T-helper 1 cell treated with Interleukin-12 subunit alpha and Interleukin-12 subunit beta and Interleukin-4 antibody, amounts not matched to agents 30 μg/mL and 1 μg/mL, for 36 hours (primary cell): ENCODE data around the gene C4orf50.

ENCODE experiments used
- H3K27ac Mint-ChIP-seq: one replicate; pipeline ENCODE4 v1.8.0; 2021; ENCODE audit warnings: mild to moderate bottlenecking, mixed read lengths
- H3K27me3 Mint-ChIP-seq: one replicate; pipeline ENCODE4 v1.8.0; 2021; ENCODE audit warnings: low read depth, mixed read lengths
- H3K36me3 Mint-ChIP-seq: one replicate; pipeline ENCODE4 v1.8.0; 2021; ENCODE audit warnings: low read depth, mixed read lengths
- H3K4me1 Mint-ChIP-seq: one replicate; pipeline ENCODE4 v1.8.0; 2021; ENCODE audit warnings: low read depth, mixed read lengths
- H3K4me3 Mint-ChIP-seq: one replicate; pipeline ENCODE4 v1.8.0; 2021; ENCODE audit warnings: mild to moderate bottlenecking, moderate library complexity, mixed read lengths
- H3K9me3 Mint-ChIP-seq: one replicate; pipeline ENCODE4 v1.8.0; 2021; ENCODE audit warnings: mixed read lengths

The C4orf50 gene

DNA sequence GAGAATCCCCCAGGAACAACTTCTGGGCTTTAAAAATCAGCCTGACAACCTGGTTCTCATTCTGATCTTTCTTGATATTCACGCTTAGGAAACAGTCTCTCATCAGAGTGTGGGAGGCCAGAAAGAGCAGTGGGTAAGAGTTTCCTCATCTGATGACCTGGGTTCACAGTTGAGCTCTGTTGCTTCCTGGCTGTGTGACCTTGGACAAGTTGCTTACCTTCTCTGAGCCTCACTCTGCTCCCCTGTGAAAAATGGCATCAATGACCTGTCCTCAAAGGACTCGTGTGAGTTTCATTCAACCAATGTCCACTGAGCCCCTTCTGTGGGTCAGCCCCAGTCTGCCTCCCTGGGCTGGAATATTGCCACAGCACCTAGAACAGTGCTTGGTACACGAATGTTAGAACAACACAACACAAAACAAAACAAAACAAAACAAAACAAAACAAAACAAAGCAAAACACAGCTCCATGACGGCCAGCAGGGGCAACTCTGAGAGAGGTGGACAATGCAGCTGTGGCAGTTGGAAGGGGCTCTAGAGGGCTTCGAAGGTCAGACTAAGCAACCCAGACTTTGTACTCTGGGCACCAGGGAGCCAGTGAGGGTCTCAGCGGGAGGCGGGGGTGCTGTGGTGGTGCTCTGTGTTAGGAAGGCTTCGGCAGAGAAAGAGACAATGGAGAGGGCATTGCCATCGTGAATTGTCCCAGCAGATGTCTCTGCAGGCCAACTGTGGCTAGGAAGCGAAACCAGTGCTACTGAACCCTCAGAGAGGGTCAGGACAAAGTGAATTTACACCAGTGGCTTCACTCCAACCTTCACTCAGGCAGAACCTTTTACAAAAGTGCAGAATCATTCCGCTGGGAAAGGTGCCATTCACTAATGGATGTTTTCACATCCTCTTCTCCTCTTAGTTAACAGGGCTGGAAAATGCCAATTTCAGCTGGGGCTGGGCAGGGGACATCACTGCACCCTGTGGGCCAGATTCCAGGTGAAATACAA lies 14.3 kb upstream of the C4orf50 start:
- Mint-ChIP-seq H3K4me3 (no peak overlapping the region), H3K27me3 (no peaks in the 10 kb centered on the region), H3K27ac (no peak overlapping the region), H3K4me1 (no peaks in the 10 kb centered on the region), H3K9me3 (no peaks in the 10 kb centered on the region), H3K36me3 (peaks cover 2% of the 10 kb centered on the region)

DNA sequence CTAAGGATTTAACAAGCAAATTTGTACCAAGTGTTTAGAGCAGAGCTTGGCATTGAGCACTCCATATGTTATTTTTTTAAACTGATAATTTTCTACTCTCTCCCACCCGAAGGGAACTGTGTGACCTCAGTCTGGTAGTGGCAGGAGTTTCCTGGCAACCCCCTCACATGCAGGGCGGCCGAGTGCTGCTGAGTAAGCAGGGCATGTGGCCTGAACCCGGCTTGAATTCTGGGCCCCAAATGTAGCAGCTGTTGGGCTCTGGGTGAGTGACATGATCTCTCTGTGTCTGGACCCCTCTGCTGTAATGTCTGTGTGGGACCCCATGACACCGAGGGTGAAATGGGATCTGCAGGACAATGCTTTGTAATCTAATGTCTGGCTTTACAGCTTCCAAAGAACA lies 13.6 kb upstream of the C4orf50 start:
- Mint-ChIP-seq H3K27me3 (no peaks in the 10 kb centered on the region), H3K36me3 (peaks cover 2% of the 10 kb centered on the region), H3K4me3 (no peak overlapping the region), H3K4me1 (no peaks in the 10 kb centered on the region), H3K27ac (no peak overlapping the region), H3K9me3 (no peaks in the 10 kb centered on the region)

DNA sequence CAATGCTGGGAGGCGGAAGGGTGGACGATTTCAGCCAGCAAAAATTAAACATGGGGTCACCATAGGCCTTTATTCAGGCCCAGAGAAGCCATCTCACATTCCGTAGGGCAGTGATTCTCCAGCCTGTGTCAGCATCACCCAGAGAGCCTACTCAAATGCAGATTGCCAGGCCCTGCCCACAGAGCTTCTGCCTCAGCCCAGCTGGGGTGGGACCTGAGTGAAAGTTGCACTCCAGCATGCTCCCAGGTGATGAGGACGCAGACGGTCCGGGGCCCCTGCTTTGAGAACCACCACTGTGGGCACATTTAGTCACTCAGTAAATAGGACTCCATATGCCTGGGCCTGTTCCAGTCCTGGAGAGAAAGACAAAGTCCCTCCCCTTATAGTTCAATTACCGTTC lies 12.4 kb upstream of the C4orf50 start:
- no peaks in the 10 kb centered on the region for H3K27me3 Mint-ChIP-seq
- H3K9me3 Mint-ChIP-seq, result no peaks in the 10 kb centered on the region
- peaks cover 2% of the 10 kb centered on the region for H3K36me3 Mint-ChIP-seq
- H3K4me3 Mint-ChIP-seq, result no peak overlapping the region
- H3K27ac Mint-ChIP-seq, result no peak overlapping the region
- H3K4me1 Mint-ChIP-seq, result no peaks in the 10 kb centered on the region

DNA sequence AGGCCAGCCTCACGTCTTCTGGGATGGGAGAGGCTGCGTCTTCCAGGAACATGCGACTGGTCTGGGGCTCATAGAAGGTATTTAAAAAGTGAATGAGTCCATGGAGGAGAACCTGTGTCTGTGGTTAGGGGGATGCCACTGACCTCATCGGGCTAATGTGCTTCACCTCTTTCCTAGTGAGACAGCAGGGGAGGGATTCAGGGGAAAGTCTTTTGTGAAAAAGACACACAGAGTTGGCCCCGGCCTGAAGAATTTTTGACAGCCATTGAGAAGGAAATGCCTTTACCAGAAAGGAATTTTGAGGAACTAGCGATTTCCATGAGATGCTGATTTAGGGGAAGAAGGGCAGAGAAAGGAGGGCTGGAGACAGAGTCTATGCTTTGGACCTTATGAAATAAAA lies 11.0 kb upstream of the C4orf50 start:
- no peaks in the 10 kb centered on the region for H3K9me3 Mint-ChIP-seq
- H3K27ac Mint-ChIP-seq, result no peak overlapping the region
- no peaks in the 10 kb centered on the region for H3K4me1 Mint-ChIP-seq
- H3K36me3 Mint-ChIP-seq, result no peaks in the 10 kb centered on the region
- no peaks in the 10 kb centered on the region for H3K27me3 Mint-ChIP-seq
- no peak overlapping the region for H3K4me3 Mint-ChIP-seq

DNA sequence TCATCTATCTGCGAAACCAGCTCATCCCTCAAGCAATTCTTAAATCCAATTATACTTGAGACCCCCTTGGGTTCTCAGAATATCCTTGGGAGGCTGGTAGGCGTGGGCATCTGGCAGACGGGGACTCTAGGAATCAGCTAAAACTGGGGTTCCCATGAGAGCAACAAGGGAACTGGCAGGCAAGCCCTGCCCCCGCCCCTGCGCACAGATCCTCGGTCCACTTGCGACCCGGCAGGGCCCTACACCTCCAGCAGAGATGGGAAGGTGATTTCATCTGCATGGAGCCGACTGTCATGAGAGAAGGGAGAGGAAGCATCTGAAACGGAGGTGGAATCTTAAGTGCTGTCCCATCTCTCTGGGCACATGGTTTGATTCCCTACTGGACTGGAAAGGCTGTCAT lies 9.9 kb upstream of the C4orf50 start:
- Mint-ChIP-seq H3K9me3 (no peaks in the 10 kb centered on the region), H3K27ac (no peak overlapping the region), H3K4me1 (no peaks in the 10 kb centered on the region), H3K4me3 (no peak overlapping the region), H3K27me3 (no peaks in the 10 kb centered on the region), H3K36me3 (no peaks in the 10 kb centered on the region)

DNA sequence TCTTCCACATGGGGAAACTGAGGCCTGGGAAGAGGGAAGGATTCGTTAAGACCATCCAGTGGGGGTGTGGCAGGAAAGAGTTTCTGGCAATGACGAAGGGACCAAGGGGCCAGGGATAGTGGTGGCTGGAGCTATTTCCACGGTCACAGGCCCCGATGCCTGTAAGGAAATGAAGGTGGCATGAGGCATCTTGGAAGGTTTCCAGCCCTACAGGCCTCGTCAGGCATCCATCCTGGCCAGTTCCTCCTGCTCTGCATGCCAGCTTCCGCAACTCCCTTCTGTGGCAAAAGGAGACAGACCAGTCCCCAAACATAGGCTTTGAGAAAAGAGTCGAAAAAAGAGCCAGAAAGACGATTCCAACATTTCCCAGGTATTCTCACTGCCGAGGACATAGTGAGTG lies 9.2 kb upstream of the C4orf50 start:
- no peaks in the 10 kb centered on the region for H3K27me3 Mint-ChIP-seq
- no peaks in the 10 kb centered on the region for H3K36me3 Mint-ChIP-seq
- no peaks in the 10 kb centered on the region for H3K9me3 Mint-ChIP-seq

DNA sequence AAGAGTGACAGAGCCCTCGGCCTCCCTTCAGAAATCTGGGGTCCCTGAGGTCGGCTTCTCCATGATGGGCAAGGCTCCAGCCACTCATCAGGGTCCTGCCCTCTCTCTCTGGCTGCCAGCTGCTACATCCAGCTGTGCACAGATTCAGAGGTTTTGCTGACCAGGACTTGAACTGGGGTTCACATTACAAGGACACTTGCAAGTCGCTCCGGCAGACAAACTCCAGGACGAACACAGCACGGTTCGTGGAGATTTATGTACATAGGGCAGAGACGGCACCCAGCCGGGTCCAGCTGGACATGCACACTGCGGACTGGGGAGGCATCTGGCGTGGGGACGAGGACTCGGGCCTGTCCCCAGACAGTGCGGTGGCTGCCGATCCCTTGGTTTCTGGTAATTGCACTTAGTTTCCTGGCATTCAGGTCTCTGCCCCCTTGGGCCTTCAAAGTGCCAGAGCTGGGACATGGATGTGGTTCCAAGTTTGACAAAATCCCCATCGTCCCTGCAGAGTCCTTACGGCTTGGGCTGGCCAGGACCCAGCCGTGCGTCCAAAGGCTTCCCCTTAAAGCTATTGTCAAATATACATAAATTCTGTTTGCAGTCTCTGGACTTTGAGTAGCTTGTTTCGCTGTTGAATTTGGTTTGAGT lies 6.2 kb upstream of the C4orf50 start:
- Mint-ChIP-seq H3K9me3 (no peaks in the 10 kb centered on the region), H3K27ac (no peak overlapping the region), H3K36me3 (no peaks in the 10 kb centered on the region), H3K4me3 (no peak overlapping the region), H3K4me1 (peaks cover 3% of the 10 kb centered on the region), H3K27me3 (no peaks in the 10 kb centered on the region)

More for the DNA sequence above, 9.2 kb upstream of the C4orf50 start:
- no peaks in the 10 kb centered on the region for H3K4me1 Mint-ChIP-seq
- no peak overlapping the region for H3K4me3 Mint-ChIP-seq
- H3K27ac Mint-ChIP-seq, result no peak overlapping the region

DNA sequence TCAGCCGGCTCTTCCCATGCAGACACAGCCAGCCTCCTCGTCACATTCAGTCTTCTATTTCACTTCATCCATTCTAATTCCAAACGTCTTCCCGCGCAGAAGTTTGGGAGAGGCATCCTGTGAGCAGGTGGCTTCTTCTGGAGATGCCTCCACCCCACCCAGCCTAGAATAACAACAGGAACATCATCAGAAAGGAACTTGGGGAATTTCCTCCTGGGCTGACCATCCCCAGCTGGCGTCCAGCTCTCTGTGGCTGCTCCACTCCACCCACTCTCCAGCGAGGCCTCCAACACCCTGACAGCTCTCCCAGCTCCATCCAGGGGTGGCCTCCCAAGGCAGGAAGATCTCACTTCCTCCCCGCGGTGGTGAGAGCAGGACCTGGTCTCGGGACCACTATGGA lies 5.5 kb upstream of the C4orf50 start:
- Mint-ChIP-seq H3K36me3 (no peaks in the 10 kb centered on the region), H3K4me3 (no peak overlapping the region), H3K4me1 (peaks cover 3% of the 10 kb centered on the region), H3K27me3 (no peaks in the 10 kb centered on the region), H3K9me3 (no peaks in the 10 kb centered on the region), H3K27ac (no peak overlapping the region)

DNA sequence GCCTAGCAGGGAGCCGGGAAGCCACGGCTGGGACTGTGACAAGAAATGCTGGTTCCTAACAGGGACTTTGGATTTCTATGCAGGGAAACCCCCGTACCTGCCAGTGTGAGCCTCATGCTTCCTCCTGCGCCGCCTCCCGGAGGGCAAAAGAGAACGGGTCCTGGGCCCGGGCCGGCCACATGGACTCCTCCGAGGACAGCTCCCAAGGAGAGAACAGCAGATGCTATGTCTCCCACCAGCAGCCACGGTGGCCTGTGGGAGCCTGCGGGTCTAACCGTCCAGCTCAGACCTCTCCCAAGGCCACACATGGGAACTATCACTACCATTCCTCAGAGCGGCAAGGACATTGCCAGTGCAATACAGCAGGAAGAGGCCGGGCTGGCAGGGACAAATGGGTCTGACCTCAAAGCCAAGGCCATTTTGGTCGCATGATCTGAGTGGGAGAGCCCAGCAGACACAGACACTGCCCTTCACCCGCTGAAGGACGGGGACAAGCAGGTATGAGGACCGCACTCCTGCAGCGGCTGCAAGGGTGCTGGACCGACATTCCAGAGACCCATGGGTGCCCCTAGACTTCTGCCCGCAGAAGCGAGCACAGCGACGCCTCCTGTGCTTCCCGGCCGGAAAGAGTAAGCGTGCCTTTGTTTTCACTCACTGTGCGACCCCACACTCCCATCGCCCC lies 4.5 kb upstream of the C4orf50 start:
- Mint-ChIP-seq H3K9me3 (no peaks in the 10 kb centered on the region), H3K36me3 (no peaks in the 10 kb centered on the region), H3K27me3 (no peaks in the 10 kb centered on the region), H3K4me1 (peaks cover 3% of the 10 kb centered on the region), H3K27ac (no peak overlapping the region), H3K4me3 (no peak overlapping the region)

DNA sequence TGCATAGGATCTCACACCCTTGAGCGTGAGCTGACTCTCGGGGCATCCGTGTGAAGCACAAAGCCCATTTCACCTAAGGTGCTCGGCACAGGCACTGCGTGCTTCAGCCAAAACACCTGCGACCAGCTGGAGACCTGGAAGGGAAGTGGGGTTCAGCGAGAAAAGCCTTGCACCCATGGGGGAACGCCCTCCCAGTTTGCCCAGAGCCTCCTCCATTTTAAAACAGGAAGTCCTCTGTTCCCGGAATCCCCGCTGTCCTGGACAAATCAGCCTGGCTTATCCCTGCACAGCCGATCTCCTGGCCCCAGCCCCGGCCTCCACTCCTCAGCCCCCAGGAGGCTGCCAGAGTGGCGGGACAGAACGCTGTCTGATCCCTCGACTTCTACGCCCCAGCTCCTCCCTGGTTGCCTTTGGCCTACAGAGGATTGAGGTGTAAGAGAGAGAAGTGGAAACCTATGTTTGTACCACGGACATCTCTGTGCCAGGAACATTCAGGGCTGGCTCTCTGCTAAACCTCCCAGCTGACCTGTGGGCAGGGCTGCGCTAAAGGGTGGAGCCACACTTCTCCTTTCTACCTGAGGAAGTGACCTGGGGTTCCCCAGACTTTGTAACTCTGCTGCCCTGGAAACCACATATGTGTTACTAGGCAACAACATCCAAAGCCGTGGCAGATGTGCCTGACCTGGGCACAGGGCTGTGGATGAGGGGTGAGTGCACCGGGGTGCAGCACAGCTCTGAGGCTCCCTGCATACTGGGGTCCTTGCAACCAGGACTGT lies 3.8 kb upstream of the C4orf50 start:
- H3K36me3 Mint-ChIP-seq, result no peaks in the 10 kb centered on the region
- no peak overlapping the region for H3K4me3 Mint-ChIP-seq

DNA sequence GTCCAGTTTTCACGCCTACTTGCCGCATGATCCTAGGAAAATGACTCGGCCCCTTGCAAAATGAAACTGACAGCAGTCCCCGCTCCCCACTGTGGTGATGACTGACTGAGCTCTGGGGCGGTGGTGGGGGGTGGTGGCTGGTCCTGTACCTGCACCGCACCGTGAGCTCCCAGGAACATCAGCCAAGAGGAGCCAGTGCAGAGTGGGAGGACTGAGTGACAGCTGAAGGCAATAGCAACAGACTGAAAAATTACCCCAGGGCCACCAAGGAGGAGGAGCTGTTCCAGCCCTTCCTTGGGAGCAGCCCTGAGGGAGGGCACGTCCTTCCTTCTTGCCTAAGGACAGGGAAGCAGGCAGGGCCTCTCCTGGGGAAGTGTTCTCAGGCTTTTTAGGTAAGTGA lies 2.4 kb upstream of the C4orf50 start:
- Mint-ChIP-seq H3K4me1 (peaks cover 3% of the 10 kb centered on the region), H3K4me3 (no peak overlapping the region), H3K9me3 (no peaks in the 10 kb centered on the region), H3K27me3 (no peaks in the 10 kb centered on the region), H3K27ac (peak overlapping the region; percentile 49), H3K36me3 (no peaks in the 10 kb centered on the region)

More for the DNA sequence above, 3.8 kb upstream of the C4orf50 start:
- peaks cover 3% of the 10 kb centered on the region for H3K4me1 Mint-ChIP-seq
- H3K27ac Mint-ChIP-seq, result no peak overlapping the region
- H3K27me3 Mint-ChIP-seq, result no peaks in the 10 kb centered on the region
- H3K9me3 Mint-ChIP-seq, result no peaks in the 10 kb centered on the region

DNA sequence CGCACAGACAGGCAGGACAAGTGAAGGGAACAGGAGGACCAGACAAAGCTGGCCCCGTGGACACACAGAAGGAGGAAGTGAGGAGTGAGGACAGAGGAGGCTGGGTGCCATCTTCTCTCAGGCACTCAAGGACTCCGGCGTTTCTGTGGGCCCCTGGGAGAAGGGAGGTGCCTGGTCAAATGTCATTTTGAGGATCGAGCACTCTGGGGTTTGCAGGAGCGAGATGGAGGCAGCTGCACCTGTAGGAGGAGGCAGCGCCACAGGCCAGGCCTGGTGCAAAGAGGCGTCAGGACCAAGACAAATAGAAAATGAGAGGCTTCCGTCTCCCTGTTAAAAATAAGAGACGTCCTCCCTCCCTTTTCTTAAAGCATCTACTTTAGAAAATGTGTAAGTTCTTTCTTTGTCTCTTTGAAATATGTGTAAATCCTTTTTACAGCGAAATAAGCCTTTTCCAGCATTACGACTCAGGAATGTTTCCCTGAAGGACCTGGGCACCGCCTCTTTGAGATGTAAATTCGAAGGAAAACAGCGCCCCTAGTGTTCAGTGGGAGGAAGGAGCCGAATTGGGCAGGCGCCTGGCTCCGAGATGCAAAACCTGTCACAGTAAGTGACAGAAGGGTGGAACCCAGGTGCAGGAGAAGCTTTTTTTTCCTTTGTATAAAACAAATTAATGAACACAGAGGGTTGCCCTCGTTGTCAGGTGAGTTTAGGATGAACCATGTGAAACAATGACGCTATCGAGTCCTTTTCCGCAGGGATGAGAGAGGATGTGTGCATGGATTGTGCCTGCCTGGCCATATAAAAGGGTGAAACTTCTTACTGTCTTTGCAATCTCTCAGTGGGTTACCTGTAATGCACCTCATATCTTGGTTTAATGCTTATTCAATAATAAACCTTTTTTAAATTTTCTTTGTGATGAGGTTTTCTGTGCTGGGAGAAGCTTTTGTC lies 1.4 kb upstream of the C4orf50 start:
- no peaks in the 10 kb centered on the region for H3K36me3 Mint-ChIP-seq
- no peaks in the 10 kb centered on the region for H3K9me3 Mint-ChIP-seq

DNA sequence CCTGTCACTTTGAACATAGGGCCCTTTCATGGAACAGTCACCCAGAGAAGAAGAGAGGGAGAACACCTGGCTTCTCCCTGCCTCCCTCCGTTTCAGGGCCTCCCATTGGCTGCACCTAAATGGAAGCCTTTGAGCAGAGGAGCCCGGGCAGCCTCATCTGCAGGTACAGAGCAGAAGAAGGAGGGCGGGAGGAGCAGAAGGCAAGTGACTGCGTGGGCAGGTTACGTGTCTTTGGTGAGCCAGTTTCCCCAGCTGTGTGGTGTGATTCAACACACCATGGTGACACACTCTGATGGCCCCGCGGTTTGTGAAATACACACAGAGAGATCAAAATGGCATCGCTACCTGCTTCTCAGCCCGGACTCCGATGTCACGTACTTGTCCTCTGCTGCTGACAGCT lies 431 bp downstream of the C4orf50 start:
- Mint-ChIP-seq H3K36me3 (no peaks in the 10 kb centered on the region), H3K4me3 (no peak overlapping the region), H3K9me3 (no peaks in the 10 kb centered on the region), H3K4me1 (peaks cover 3% of the 10 kb centered on the region), H3K27ac (no peak overlapping the region), H3K27me3 (no peaks in the 10 kb centered on the region)

More for the DNA sequence above, 1.4 kb upstream of the C4orf50 start:
- H3K27ac Mint-ChIP-seq, result no peak overlapping the region
- H3K4me3 Mint-ChIP-seq, result no peak overlapping the region
- peaks cover 3% of the 10 kb centered on the region for H3K4me1 Mint-ChIP-seq
- no peaks in the 10 kb centered on the region for H3K27me3 Mint-ChIP-seq
